Omental fat pad (tissue), 4 donors: ENCODE results near the gene ARAF. TPM values are rescaled to one million over a fixed set of nuclear protein-coding genes. Genes with fewer than 3 reads are reported as not detected.

Experiments
- ATAC-seq: fragments of 150-250 bp; one replicate; pipeline ENCODE4 v1.9.1; 2016; ENCODE audit warnings: mild to moderate bottlenecking, moderate library complexity; ENCODE audit not compliant: low FRiP score
- DNase-seq: peaks from one replicate; pipeline ENCODE4 v3.0.0-alpha.2; 2019; ENCODE audit warnings: low spot score
- CTCF ChIP-seq, 3 donors: fragments of 450-650 bp; IDR thresholded peaks; one replicate each; pipeline ENCODE4 v1.5.1; 2016 to 2017; ENCODE audit warnings: antibody characterized with exemption in 3 of 3, mild to moderate bottlenecking in 3 of 3, moderate library complexity in 2 of 3
- total RNA-seq, 4 donors: library from RNA; depleted of rRNA; stranded (reverse); fragments of >200 nt; gene quantifications; one replicate each; pipeline ENCODE4 v1.1.0, GENCODE V29; 2016

The ARAF gene
- total RNA-seq, 4 donors from 2014 or later = 31.2 to 43.8 (median 38.9) TPM

GRCh38 chrX:47523713-47524166 lies 37.3 kb upstream of the ARAF start:
- no peak for ATAC-seq
- no peak for TF ChIP-seq CTCF (IDR thresholded peaks at IDR 0.05)
- DNase-seq = no peak

- DNase-seq (no peak), ATAC-seq (no peak)
- TF ChIP-seq CTCF (IDR thresholded peaks at IDR 0.05) = no peak
These were observed 31.5 kb upstream of the ARAF start for GRCh38 chrX:47529548-47529947.

- DNase-seq (no peak), ATAC-seq (no peak)
- no peak for TF ChIP-seq CTCF (IDR thresholded peaks at IDR 0.05)
These were observed 31.0 kb upstream of the ARAF start for GRCh38 chrX:47530049-47530448.

- TF ChIP-seq CTCF (IDR thresholded peaks at IDR 0.05) = no peak
- ATAC-seq (no peak), DNase-seq (no peak)
These were observed 21.1 kb upstream of the ARAF start for GRCh38 chrX:47539860-47540259.

GRCh38 chrX:47540754-47541538 lies 20.1 kb upstream of the ARAF start:
- no peak for DNase-seq
- peak; percentile 100 for ATAC-seq
- no peak for TF ChIP-seq CTCF (IDR thresholded peaks at IDR 0.05)

GRCh38 chrX:47543496-47543895 lies 17.5 kb upstream of the ARAF start:
- DNase-seq (no peak), ATAC-seq (no peak)
- no peak for TF ChIP-seq CTCF (IDR thresholded peaks at IDR 0.05)

- ATAC-seq (peak; percentile 96), DNase-seq (peak; percentile 65)
- no peak for TF ChIP-seq CTCF (IDR thresholded peaks at IDR 0.05)
These were observed 4.9 kb upstream of the ARAF start for GRCh38 chrX:47556045-47556623.
